NT2/D1 (cell line): Measurements from ENCODE around the gene CD58.
"Not testable (repeated sequence)": the region's sequence is repeated elsewhere in the genome, so short reads cannot be mapped to it uniquely, and the experiment has no call there.

Experiments
- DNase-seq: peaks from one replicate; pipeline ENCODE4 v3.0.0-alpha.2; 2011; ENCODE audit warnings: low read depth, low spot score
- H3K27me3 ChIP-seq: 2 replicates; pipeline ENCODE4 v1.6.0; 2011; ENCODE audit warnings: mild to moderate bottlenecking; ENCODE audit not compliant: insufficient read length, insufficient read depth
- H3K36me3 ChIP-seq: 2 replicates; pipeline ENCODE4 v1.6.1; 2011; ENCODE audit warnings: mild to moderate bottlenecking, low read length, mixed read lengths; ENCODE audit not compliant: insufficient read depth, insufficient read length
- H3K4me1 ChIP-seq: 2 replicates; pipeline ENCODE4 v1.5.1; 2011; ENCODE audit not compliant: insufficient read depth, insufficient read length
- H3K4me3 ChIP-seq: 2 replicates; pipeline ENCODE4 v1.5.1; 2011; ENCODE audit warnings: low read depth; ENCODE audit not compliant: insufficient read length
- H3K9ac ChIP-seq: 2 replicates; pipeline ENCODE4 v1.6.0; 2011; ENCODE audit warnings: low read depth; ENCODE audit not compliant: insufficient read length
- H3K9me3 ChIP-seq: 2 replicates; pipeline ENCODE4 v1.5.1; 2011; ENCODE audit warnings: mild to moderate bottlenecking, low read length; ENCODE audit not compliant: insufficient read depth
- SUZ12 ChIP-seq: IDR thresholded peaks from 2 replicates; pipeline ENCODE4 v1.6.1; 2011; ENCODE audit not compliant: insufficient read length, insufficient read depth; ENCODE audit errors: extremely low read depth
- YY1 ChIP-seq: IDR thresholded peaks from 2 replicates; pipeline ENCODE4 v1.6.1; 2011; ENCODE audit not compliant: insufficient read length, insufficient read depth
- ZNF274 ChIP-seq: IDR thresholded peaks from 2 replicates; pipeline ENCODE4 v1.6.1; 2011; ENCODE audit warnings: mild to moderate bottlenecking, low read depth, low read length

Gene CD58

GRCh38 chr1:116605315-116605714 lies 34.5 kb upstream of the CD58 start:
- TF ChIP-seq ZNF274 (no peak), SUZ12 (no peak), YY1 (no peak)
- H3K4me1 ChIP-seq = no peaks in the 10 kb centered on the region
- H3K27me3 ChIP-seq = no peaks in the 10 kb centered on the region
- no peaks in the 10 kb centered on the region for H3K9me3 ChIP-seq
- H3K9ac ChIP-seq = no peak overlapping the region
- H3K36me3 ChIP-seq = peaks cover 24% of the 10 kb centered on the region
- H3K4me3 ChIP-seq = no peak overlapping the region
- DNase-seq = no peak

GRCh38 chr1:116604408-116604807 lies 33.6 kb upstream of the CD58 start:
- peaks cover 29% of the 10 kb centered on the region for H3K36me3 ChIP-seq
- not testable (repeated sequence) for H3K9ac ChIP-seq, H3K9me3 ChIP-seq, DNase-seq, H3K4me3 ChIP-seq, H3K4me1 ChIP-seq, H3K27me3 ChIP-seq

- H3K9ac ChIP-seq, H3K4me3 ChIP-seq, H3K4me1 ChIP-seq, H3K9me3 ChIP-seq, DNase-seq, H3K27me3 ChIP-seq: not testable (repeated sequence)
- peaks cover 32% of the 10 kb centered on the region for H3K36me3 ChIP-seq
These were observed 32.8 kb upstream of the CD58 start for GRCh38 chr1:116603646-116604045.

GRCh38 chr1:116599369-116599768 lies 28.5 kb upstream of the CD58 start:
- not testable (repeated sequence) for DNase-seq, H3K9ac ChIP-seq, H3K9me3 ChIP-seq, H3K27me3 ChIP-seq, H3K4me3 ChIP-seq, H3K4me1 ChIP-seq
- H3K36me3 ChIP-seq = peaks cover 28% of the 10 kb centered on the region

- not testable (repeated sequence) for H3K9me3 ChIP-seq, H3K4me3 ChIP-seq, H3K9ac ChIP-seq, DNase-seq, H3K4me1 ChIP-seq, H3K27me3 ChIP-seq
- H3K36me3 ChIP-seq = peaks cover 26% of the 10 kb centered on the region
These were observed 27.7 kb upstream of the CD58 start for GRCh38 chr1:116598420-116599036.

- not testable (repeated sequence) for DNase-seq, H3K4me1 ChIP-seq, H3K9ac ChIP-seq, H3K4me3 ChIP-seq, H3K27me3 ChIP-seq, H3K9me3 ChIP-seq
- H3K36me3 ChIP-seq = peaks cover 26% of the 10 kb centered on the region
These were observed 26.6 kb upstream of the CD58 start for GRCh38 chr1:116597388-116597787.

- not testable (repeated sequence) for H3K9me3 ChIP-seq, H3K4me1 ChIP-seq, H3K27me3 ChIP-seq, H3K9ac ChIP-seq, DNase-seq, H3K4me3 ChIP-seq
- peaks cover 24% of the 10 kb centered on the region for H3K36me3 ChIP-seq
These were observed 26.0 kb upstream of the CD58 start for GRCh38 chr1:116596742-116597307.

GRCh38 chr1:116595946-116596741 lies 25.3 kb upstream of the CD58 start:
- H3K4me1 ChIP-seq, H3K27me3 ChIP-seq, H3K9ac ChIP-seq, H3K9me3 ChIP-seq, DNase-seq, H3K4me3 ChIP-seq: not testable (repeated sequence)
- peaks cover 24% of the 10 kb centered on the region for H3K36me3 ChIP-seq

GRCh38 chr1:116595065-116595840 lies 24.4 kb upstream of the CD58 start:
- H3K9ac ChIP-seq, H3K4me1 ChIP-seq, DNase-seq, H3K4me3 ChIP-seq, H3K9me3 ChIP-seq, H3K27me3 ChIP-seq: not testable (repeated sequence)
- H3K36me3 ChIP-seq = peaks cover 20% of the 10 kb centered on the region

GRCh38 chr1:116593977-116594376 lies 23.2 kb upstream of the CD58 start:
- not testable (repeated sequence) for H3K4me3 ChIP-seq, DNase-seq, H3K9ac ChIP-seq, H3K27me3 ChIP-seq, H3K4me1 ChIP-seq, H3K9me3 ChIP-seq
- H3K36me3 ChIP-seq = peaks cover 14% of the 10 kb centered on the region

GRCh38 chr1:116593401-116593800 lies 22.6 kb upstream of the CD58 start:
- not testable (repeated sequence) for H3K4me1 ChIP-seq, DNase-seq, H3K36me3 ChIP-seq, H3K9ac ChIP-seq, H3K27me3 ChIP-seq, H3K9me3 ChIP-seq, H3K4me3 ChIP-seq
